Kidney (tissue), 22 donors: ENCODE measurements around the gene GART. TPM values are rescaled to one million over a fixed set of nuclear protein-coding genes. Genes with fewer than 3 reads are reported as not detected.

Experiments
- DNase-seq, 5 donors: peaks; one replicate each; pipeline ENCODE4 v3.0.0-alpha.2; 2013 to 2020
- FAIRE-seq: peaks from 2 replicates; lab custom pipeline; 2012; peaks lifted over from hg19 to GRCh38; lab: Jason Lieb, UNC
- H3K27ac ChIP-seq, 2 donors: one replicate each; pipeline ENCODE4 v1.7.0; 2013; ENCODE audit warnings: low read depth in 2 of 2, low read length in 2 of 2, inconsistent platforms in 1 of 2
- H3K27me3 ChIP-seq: one replicate; pipeline ENCODE4 v1.7.1; 2013; ENCODE audit warnings: low read length, inconsistent platforms; ENCODE audit not compliant: control insufficient read depth, insufficient read depth
- H3K36me3 ChIP-seq, 3 donors: one replicate each; pipeline versions ENCODE4 v1.7.0 to v1.7.1; 2013; ENCODE audit warnings: low read length in 3 of 3, control low read depth in 1 of 3, inconsistent platforms in 1 of 3; ENCODE audit not compliant: insufficient read depth in 3 of 3, control insufficient read depth in 2 of 3
- H3K4me1 ChIP-seq, 3 donors: one replicate each; pipeline versions ENCODE4 v1.7.0 to v1.7.1; 2013; ENCODE audit warnings: low read length in 3 of 3, inconsistent platforms in 1 of 3, low read depth in 1 of 3; ENCODE audit not compliant: control insufficient read depth in 2 of 3, insufficient read depth in 2 of 3
- H3K4me3 ChIP-seq, 3 donors: one replicate each; pipeline versions ENCODE4 v1.7.0 to v1.8.1; 2013; ENCODE audit warnings: low read length in 3 of 3, control low read depth in 1 of 3, inconsistent platforms in 1 of 3
- H3K9ac ChIP-seq, 3 donors: one replicate each; pipeline versions ENCODE4 v1.7.0 to v1.7.1; 2013; ENCODE audit warnings: low read length in 3 of 3, control low read depth in 1 of 3, inconsistent platforms in 1 of 3
- H3K9me3 ChIP-seq, 3 donors: one replicate each; pipeline versions ENCODE4 v1.7.0 to v1.7.1; 2013; ENCODE audit warnings: low read length in 3 of 3, control low read depth in 1 of 3, inconsistent platforms in 1 of 3; ENCODE audit not compliant: control insufficient read depth in 2 of 3, insufficient read depth in 1 of 3
- CTCF ChIP-seq: IDR thresholded peaks from 3 replicates; pipeline ENCODE4 v1.5.1; 2012; ENCODE audit warnings: mild to moderate bottlenecking, moderate library complexity, borderline replicate concordance; ENCODE audit not compliant: insufficient read depth; ENCODE audit errors: extremely low read depth
- intact Hi-C: fragments of 100-400 bp; cut with DNase I; formaldehyde crosslinking; loops from one replicate; pipeline ENCODE4 v1.11.1; 2022
- long read RNA-seq, 10 donors: library from polyadenylated mRNA in 1 of 10; unstranded in 1 of 10; transcript quantifications; one replicate each; pipeline ENCODE4 v2.0.0 and lab custom pipeline, GENCODE V29; 2021 to 2026
- polyA plus RNA-seq: library from polyadenylated mRNA; stranded (reverse); fragments of 350-450 nt; fragmentation: Illumina TruSeq; extraction: RNeasy Lipid Tissue Mini Kit (QIAGEN cat#74804); gene quantifications from one replicate; pipeline ENCODE4 v1.2.3, GENCODE V29; 2014; ENCODE audit warnings: low read depth, low replicate concordance; ENCODE audit not compliant: insufficient read depth
- total RNA-seq: library from RNA; stranded (reverse); fragmentation: NEBNext Ultra II Directional; extraction: Animal tissue kit (Norgen Biotek cat#: 25700); gene quantifications from one replicate; pipeline ENCODE4 v1.2.1, GENCODE V29; 2021
- donor health status: control.
- donor health status: control.
- donor health status: control.
- donor health status: control.
- donor health status: control.
- donor health status: DM: yes; HTN: yes; CAD: no.
- donor health status: Normal renal cell carcinoma (clear cell type).

Gene GART
- total RNA-seq (60.9 TPM), polyA plus RNA-seq (17.5 TPM)
- long read RNA-seq, donor 1, partial matches to known transcripts: 0 of 1 reads
- long read RNA-seq, donor 1, other reads (novel, unspliced or antisense): 0 of 1 reads
- long read RNA-seq, donor 2, partial matches to known transcripts: 0 of 7 reads
- long read RNA-seq, donor 2, other reads (novel, unspliced or antisense): 0 of 7 reads
- long read RNA-seq, donor 3, partial matches to known transcripts: 0 of 6 reads
- long read RNA-seq, donor 3, other reads (novel, unspliced or antisense): 0 of 6 reads
- long read RNA-seq, donor 4, partial matches to known transcripts: 10 of 15 reads
- long read RNA-seq, donor 4, other reads (novel, unspliced or antisense): 0 of 15 reads
- long read RNA-seq, donor 5: 0 reads
- long read RNA-seq, donor 6, partial matches to known transcripts: 0 of 3 reads
- long read RNA-seq, donor 6, other reads (novel, unspliced or antisense): 0 of 3 reads
- long read RNA-seq, donor 7, transcript GART-203 (22 exons, 3,341 nt): major isoform, 19 of 68 reads
- long read RNA-seq, donor 7, transcript GART-201 (11 exons, 2,149 nt): minor isoform, 14 of 68 reads
- long read RNA-seq, donor 7, partial matches to known transcripts: 22 of 68 reads
- long read RNA-seq, donor 7, other reads (novel, unspliced or antisense): 13 of 68 reads
- long read RNA-seq, donor 8, partial matches to known transcripts: 204 of 226 reads
- long read RNA-seq, donor 8, other reads (novel, unspliced or antisense): 18 of 226 reads
- long read RNA-seq, donor 9, partial matches to known transcripts: 0 of 4 reads
- long read RNA-seq, donor 9, other reads (novel, unspliced or antisense): 0 of 4 reads
- long read RNA-seq, donor 10, partial matches to known transcripts: 88 of 481 reads
- long read RNA-seq, donor 10, other reads (novel, unspliced or antisense): 384 of 481 reads

- Histone ChIP-seq H3K27me3 (no peaks in the 10 kb centered on the region), H3K9me3 (no peaks in the 10 kb centered on the region), H3K9ac (peak within 1 kb of the TSS; percentile 99 to 100 (median 100)), H3K27ac (peak within 1 kb of the TSS; percentile 100), H3K36me3 (peaks cover 3 to 10% (median 10%) of the 10 kb centered on the region in 3 donors), H3K4me3 (peak within 1 kb of the TSS; percentile 98 to 100 (median 100)), H3K4me1 (peaks cover 0 to 6% (median 4%) of the 10 kb centered on the region in 3 donors)
- no peak for TF ChIP-seq CTCF
- intact Hi-C loops: no loop called here
- FAIRE-seq (no peak), DNase-seq (peak; percentile 83 to 94 (median 91))
These were observed at the start of gene GART for GRCh38 chr21:33541756-33542639. TSS of gene GART (minus strand) at chr21:33542117. CDS start at chr21:33539315, 2,802 bp downstream.

GRCh38 chr21:33588485-33589335 is 46.8 kb upstream of the GART start, which contains the start of gene DONSON:
TSS of gene DONSON (minus strand) at chr21:33588684. CDS start at chr21:33588641, 43 bp downstream.
- peak within 1 kb of the TSS; percentile 20 to 84 (median 80) for H3K9ac ChIP-seq
- H3K4me1 ChIP-seq: no peaks in the 10 kb centered on the region
- FAIRE-seq (no peak), DNase-seq (peak; percentile 93 to 95 (median 94))
- intact Hi-C loops: no loop called here
- H3K4me3 ChIP-seq: peak within 1 kb of the TSS; percentile 64 to 89 (median 88)
- peak within 1 kb of the TSS; percentile 86 to 87 for H3K27ac ChIP-seq
- H3K27me3 ChIP-seq: no peaks in the 10 kb centered on the region
- H3K36me3 ChIP-seq: no peaks in the 10 kb centered on the region
- TF ChIP-seq CTCF: no peak
- H3K9me3 ChIP-seq: no peaks in the 10 kb centered on the region
